ENCODE measurements around the gene ART5. TPM values are rescaled to one million over a fixed set of nuclear protein-coding genes. Genes with fewer than 3 reads are reported as not detected.

Gene ART5
- total RNA-seq, 2 experiments from 2014 or later = not detected

DNA sequence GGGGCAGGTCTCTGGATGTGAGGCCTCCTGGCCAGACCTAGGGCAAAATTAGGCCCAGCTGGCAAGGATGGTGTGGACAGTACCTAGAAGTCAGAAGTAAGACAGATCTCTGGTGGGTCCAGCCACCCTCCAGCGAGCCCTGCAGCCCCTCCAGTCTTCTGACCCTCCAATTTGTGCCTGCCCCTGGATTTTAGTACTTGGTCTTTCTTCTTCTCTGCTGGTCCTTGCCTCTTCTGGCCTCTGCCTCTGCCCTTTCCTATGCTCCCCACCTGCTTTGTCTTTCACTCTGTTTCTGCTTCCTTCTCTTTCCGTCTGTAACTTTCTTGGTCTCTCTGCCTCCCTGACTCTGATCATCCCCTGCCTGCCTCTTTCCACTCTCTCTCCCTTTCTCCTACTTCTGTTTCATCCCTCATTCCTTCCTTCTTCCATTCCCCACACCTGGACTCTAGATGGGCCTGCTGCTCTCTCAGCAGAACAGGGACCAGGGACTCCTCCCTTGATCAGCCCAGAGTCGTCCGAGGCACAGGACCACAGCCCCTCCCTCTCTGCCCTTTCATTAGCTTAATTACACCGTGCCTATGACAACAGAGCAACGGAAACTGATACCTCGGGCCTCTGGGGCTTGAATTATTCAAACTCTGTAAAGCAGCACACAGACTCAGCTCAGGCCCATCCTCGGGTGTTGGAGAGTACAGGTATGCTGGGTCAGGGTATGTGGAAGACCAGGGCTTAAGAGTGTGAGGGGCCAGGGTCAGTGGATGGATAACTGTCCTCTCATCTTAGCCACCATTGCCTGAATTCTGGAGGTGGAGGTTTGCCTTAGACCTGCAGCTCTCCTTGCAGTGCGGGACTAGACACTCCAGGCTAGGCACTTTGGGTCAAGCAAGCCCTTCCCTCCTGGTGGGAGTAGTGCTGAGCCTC lies 29.8 kb upstream of the ART5 start, which contains the start of gene CHRNA10:
TSS of gene CHRNA10 (minus strand) at position 51 of the 921 bp plus-strand sequence. CDS start 72 bp downstream, outside the sequence.
- ChIA-PET CTCF (ENCODE audit: unreplicated experiment) (no interaction called here), POLR2A (no interaction called here)
- Histone ChIP-seq H4K20me1 (ENCODE audit: insufficient read depth, low read length) (no peaks in the 10 kb centered on the region), H3K36me3 (ENCODE audit: insufficient read depth, low read length) (peaks cover 69% of the 10 kb centered on the region), H3K9me3 (ENCODE audit: low read length) (no peaks in the 10 kb centered on the region), H3K79me2 (ENCODE audit: insufficient read depth, low read depth, low read length) (no peaks in the 10 kb centered on the region), H3K27ac (ENCODE audit: low read depth, low read length, poor library complexity, severe bottlenecking) (no peak within 1 kb of the TSS), H3K4me3 (ENCODE audit: low read depth, low read length, poor library complexity, severe bottlenecking) (no peak within 1 kb of the TSS), H3K4me1 (ENCODE audit: insufficient read depth, low read length, poor library complexity, severe bottlenecking) (no peaks in the 10 kb centered on the region), H3K9me2 (ENCODE audit: insufficient read depth, low read length) (no peaks in the 10 kb centered on the region), H2AFZ (ENCODE audit: low read length) (no peak within 1 kb of the TSS), H3K4me2 (ENCODE audit: low read length) (no peak within 1 kb of the TSS)
- no peak for DNase-seq (ENCODE audit: low spot score)
- BruUV-seq (replicated peaks) = no TSS peak
- intact Hi-C loops (cut with micrococcal nuclease; ENCODE audit: unreplicated experiment) = no loop called here
- TF ChIP-seq EZH2phosphoT487 (IDR thresholded peaks at IDR 0.05; ENCODE audit: borderline replicate concordance, low read depth, low read length) = no peak

DNA sequence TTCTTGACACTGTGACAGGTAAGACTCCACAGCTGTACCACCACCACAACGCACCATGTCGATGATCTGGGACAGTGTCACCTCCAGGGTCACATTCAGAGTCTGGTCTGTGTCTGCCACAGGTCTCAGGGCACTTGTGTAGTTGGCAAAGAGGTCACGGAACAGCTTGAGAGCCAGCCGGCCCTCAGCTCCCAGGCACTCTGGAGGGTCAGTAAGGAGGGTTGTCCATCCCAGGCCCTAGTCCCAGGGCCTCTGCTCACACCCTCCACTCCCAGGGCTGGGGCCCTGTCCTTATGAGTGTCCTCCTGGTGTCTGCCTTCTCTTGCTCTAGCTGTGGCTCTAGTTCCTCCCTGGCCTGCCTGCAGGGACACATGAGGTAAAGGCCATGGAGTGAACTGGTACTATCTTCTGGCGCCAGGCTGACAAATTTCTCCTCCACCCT lies 28.0 kb upstream of the ART5 start:
- no peak overlapping the region for H3K4me3 ChIP-seq (ENCODE audit: low read depth, low read length, poor library complexity, severe bottlenecking)
- H3K4me2 ChIP-seq (ENCODE audit: low read length) = no peak overlapping the region
- CTCF ChIA-PET (ENCODE audit: unreplicated experiment) = no interaction called here
- H3K9me2 ChIP-seq (ENCODE audit: insufficient read depth, low read length) = no peaks in the 10 kb centered on the region
- intact Hi-C loops (cut with micrococcal nuclease; ENCODE audit: unreplicated experiment) = no loop called here
- peaks cover 62% of the 10 kb centered on the region for H3K36me3 ChIP-seq (ENCODE audit: insufficient read depth, low read length)
- POLR2A ChIA-PET = no interaction called here
- no peaks in the 10 kb centered on the region for H3K79me2 ChIP-seq (ENCODE audit: insufficient read depth, low read depth, low read length)
- TF ChIP-seq, protein P1, sequence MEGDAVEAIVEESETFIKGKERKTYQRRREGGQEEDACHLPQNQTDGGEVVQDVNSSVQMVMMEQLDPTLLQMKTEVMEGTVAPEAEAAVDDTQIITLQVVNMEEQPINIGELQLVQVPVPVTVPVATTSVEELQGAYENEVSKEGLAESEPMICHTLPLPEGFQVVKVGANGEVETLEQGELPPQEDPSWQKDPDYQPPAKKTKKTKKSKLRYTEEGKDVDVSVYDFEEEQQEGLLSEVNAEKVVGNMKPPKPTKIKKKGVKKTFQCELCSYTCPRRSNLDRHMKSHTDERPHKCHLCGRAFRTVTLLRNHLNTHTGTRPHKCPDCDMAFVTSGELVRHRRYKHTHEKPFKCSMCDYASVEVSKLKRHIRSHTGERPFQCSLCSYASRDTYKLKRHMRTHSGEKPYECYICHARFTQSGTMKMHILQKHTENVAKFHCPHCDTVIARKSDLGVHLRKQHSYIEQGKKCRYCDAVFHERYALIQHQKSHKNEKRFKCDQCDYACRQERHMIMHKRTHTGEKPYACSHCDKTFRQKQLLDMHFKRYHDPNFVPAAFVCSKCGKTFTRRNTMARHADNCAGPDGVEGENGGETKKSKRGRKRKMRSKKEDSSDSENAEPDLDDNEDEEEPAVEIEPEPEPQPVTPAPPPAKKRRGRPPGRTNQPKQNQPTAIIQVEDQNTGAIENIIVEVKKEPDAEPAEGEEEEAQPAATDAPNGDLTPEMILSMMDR (conservative IDR thresholded peaks at IDR 0.05; ENCODE audit: low read length) = no peak
- no peak for TF ChIP-seq EZH2phosphoT487 (IDR thresholded peaks at IDR 0.05; ENCODE audit: borderline replicate concordance, low read depth, low read length)
- H4K20me1 ChIP-seq (ENCODE audit: insufficient read depth, low read length) = no peaks in the 10 kb centered on the region
- BruUV-seq (replicated peaks) = no TSS peak
- H3K27ac ChIP-seq (ENCODE audit: low read depth, low read length, poor library complexity, severe bottlenecking) = no peak overlapping the region
- no peak overlapping the region for H2AFZ ChIP-seq (ENCODE audit: low read length)
- H3K4me1 ChIP-seq (ENCODE audit: insufficient read depth, low read length, poor library complexity, severe bottlenecking) = no peaks in the 10 kb centered on the region
- no peak for DNase-seq (ENCODE audit: low spot score)
- H3K9me3 ChIP-seq (ENCODE audit: low read length) = no peaks in the 10 kb centered on the region

DNA sequence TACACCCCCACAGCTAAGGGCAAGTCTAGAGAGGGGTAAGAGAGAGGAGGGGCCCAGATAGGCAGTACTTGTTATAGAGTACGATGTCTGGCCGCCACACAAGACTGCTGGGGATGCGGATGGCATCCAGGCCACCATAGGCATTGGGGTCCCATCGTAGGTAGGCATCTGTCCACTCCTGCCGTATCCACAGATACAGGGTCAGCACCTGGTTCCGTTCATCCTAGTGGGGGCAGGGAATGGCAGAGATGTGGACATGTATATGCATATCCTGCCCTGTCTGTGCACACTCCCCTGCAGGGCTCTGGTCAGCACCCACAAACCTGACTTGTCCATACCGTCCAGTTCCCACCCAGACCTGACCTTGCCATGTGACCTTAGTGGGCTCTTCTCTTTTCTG lies 27.3 kb upstream of the ART5 start:
- H3K79me2 ChIP-seq (ENCODE audit: insufficient read depth, low read depth, low read length) = no peaks in the 10 kb centered on the region
- no peaks in the 10 kb centered on the region for H4K20me1 ChIP-seq (ENCODE audit: insufficient read depth, low read length)
- POLR2A ChIA-PET = no interaction called here
- H3K9me3 ChIP-seq (ENCODE audit: low read length) = no peaks in the 10 kb centered on the region
- TF ChIP-seq, protein P1 (conservative IDR thresholded peaks at IDR 0.05; ENCODE audit: low read length) = no peak
- no peak for TF ChIP-seq EZH2phosphoT487 (IDR thresholded peaks at IDR 0.05; ENCODE audit: borderline replicate concordance, low read depth, low read length)
- H2AFZ ChIP-seq (ENCODE audit: low read length) = no peak overlapping the region
- intact Hi-C loops (cut with micrococcal nuclease; ENCODE audit: unreplicated experiment) = no loop called here
- H3K4me1 ChIP-seq (ENCODE audit: insufficient read depth, low read length, poor library complexity, severe bottlenecking) = no peaks in the 10 kb centered on the region
- no peak for DNase-seq (ENCODE audit: low spot score)
- no peak overlapping the region for H3K4me2 ChIP-seq (ENCODE audit: low read length)
- H3K4me3 ChIP-seq (ENCODE audit: low read depth, low read length, poor library complexity, severe bottlenecking) = no peak overlapping the region
- CTCF ChIA-PET (ENCODE audit: unreplicated experiment) = no interaction called here
- no TSS peak for BruUV-seq (replicated peaks)
- H3K36me3 ChIP-seq (ENCODE audit: insufficient read depth, low read length) = peaks cover 56% of the 10 kb centered on the region
- H3K27ac ChIP-seq (ENCODE audit: low read depth, low read length, poor library complexity, severe bottlenecking) = no peak overlapping the region
- H3K9me2 ChIP-seq (ENCODE audit: insufficient read depth, low read length) = no peaks in the 10 kb centered on the region

Data from OCI-LY7 (cell line).